Uterus (tissue), 4 donors: ENCODE measurements around the gene PZP. TPM values are rescaled to one million over a fixed set of nuclear protein-coding genes. Genes with fewer than 3 reads are reported as not detected.

Experiments used
- DNase-seq, 2 donors: peaks; one replicate each; pipeline ENCODE4 v3.0.0-alpha.2; 2019 to 2020
- H3K27ac ChIP-seq, 2 donors: fragments of 200-600 bp; sonication (generic); 1 replicate in 1 of 2; 2 replicates in 1 of 2; pipeline ENCODE4 v1.5.1; 2016 to 2018
- H3K27me3 ChIP-seq, 2 donors: fragments of 200-600 bp; sonication (generic); one replicate each; pipeline ENCODE4 v1.5.1; 2018 to 2019; ENCODE audit warnings: control low read depth in 1 of 2
- H3K36me3 ChIP-seq, 2 donors: fragments of 200-600 bp; sonication (generic); one replicate each; pipeline ENCODE4 v1.5.1; 2019; ENCODE audit warnings: control low read depth in 1 of 2
- H3K4me1 ChIP-seq, 2 donors: fragments of 200-600 bp; sonication (generic); one replicate each; pipeline ENCODE4 v1.5.1; 2018 to 2019; ENCODE audit warnings: control low read depth in 1 of 2
- H3K4me3 ChIP-seq, 2 donors: fragments of 200-600 bp; sonication (generic); 1 replicate in 1 of 2; 2 replicates in 1 of 2; pipeline ENCODE4 v1.5.1; 2018 to 2019; ENCODE audit warnings: mild to moderate bottlenecking in 1 of 2
- H3K9me3 ChIP-seq, 2 donors: fragments of 200-600 bp; sonication (generic); one replicate each; pipeline ENCODE4 v1.5.1; 2019; ENCODE audit warnings: control low read depth in 1 of 2
- POLR2A ChIP-seq, 2 donors: fragments of 450-650 bp; IDR thresholded peaks; one replicate each; pipeline ENCODE4 v1.6.1; 2016; ENCODE audit warnings: antibody characterized with exemption in 2 of 2, mild to moderate bottlenecking in 1 of 2, moderate library complexity in 1 of 2
- intact Hi-C: fragments of 100-400 bp; cut with DNase I; formaldehyde crosslinking; loops from one replicate; pipeline ENCODE4 v1.15.1; 2023; ENCODE audit warnings: low total_unique reads
- total RNA-seq, 4 donors: library from RNA; depleted of rRNA in 3 of 4; stranded (reverse); fragments of >200 nt in 3 of 4; gene quantifications; one replicate each; pipeline versions ENCODE4 v1.1.0 to v1.2.4, GENCODE V29; 2014 to 2023
- TF ChIP-seq, protein P1 (sequence below), 4 experiments: fragments of 200-600 bp in 2 of 4; fragments of 450-650 bp in 2 of 4; sonication (generic) in 2 of 4; IDR thresholded peaks; one replicate each; pipeline ENCODE4 v1.5.1; 2016 to 2019; ENCODE audit warnings: antibody characterized with exemption in 4 of 4, mild to moderate bottlenecking in 2 of 4, moderate library complexity in 1 of 4
- donor health status: DM: yes; HTN: yes; CAD: no.

The PZP gene
- total RNA-seq, 4 donors from 2014 or later: 0.79 TPM; not detected in 3

DNA sequence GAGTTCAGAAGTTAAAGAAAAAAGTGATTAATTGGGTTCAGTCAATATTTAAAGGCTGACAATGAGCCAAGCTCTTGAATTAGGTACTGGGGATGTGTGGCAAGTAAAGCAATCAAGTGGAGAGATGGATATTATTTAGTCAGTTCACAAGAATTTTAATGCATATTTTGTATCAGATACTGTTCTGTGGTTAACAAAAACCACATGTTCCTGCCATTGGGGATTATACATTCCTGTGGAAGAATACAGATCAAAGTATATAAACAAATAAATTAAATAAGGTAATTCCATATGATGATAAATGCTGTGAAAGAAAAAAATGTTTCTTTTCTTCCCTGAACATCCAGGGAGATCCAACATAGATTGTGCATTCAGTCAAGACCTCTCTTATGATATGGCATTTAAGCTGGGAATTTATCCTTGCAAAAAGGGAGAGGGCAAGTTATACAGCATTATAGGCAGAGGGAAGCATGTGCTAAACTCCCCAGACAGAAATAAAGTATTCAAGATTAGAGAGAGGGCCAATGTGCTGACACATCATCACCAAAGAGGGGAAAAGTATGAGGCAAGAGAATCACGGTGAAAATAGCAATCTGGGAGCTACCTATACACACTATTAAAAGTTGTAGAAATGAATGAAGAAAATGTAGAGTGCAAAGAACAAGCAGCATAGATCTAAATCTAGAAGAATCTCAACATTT lies 74.8 kb downstream of the PZP start:
- H3K27me3 ChIP-seq: no peaks in the 10 kb centered on the region
- TF ChIP-seq, protein P1, sequence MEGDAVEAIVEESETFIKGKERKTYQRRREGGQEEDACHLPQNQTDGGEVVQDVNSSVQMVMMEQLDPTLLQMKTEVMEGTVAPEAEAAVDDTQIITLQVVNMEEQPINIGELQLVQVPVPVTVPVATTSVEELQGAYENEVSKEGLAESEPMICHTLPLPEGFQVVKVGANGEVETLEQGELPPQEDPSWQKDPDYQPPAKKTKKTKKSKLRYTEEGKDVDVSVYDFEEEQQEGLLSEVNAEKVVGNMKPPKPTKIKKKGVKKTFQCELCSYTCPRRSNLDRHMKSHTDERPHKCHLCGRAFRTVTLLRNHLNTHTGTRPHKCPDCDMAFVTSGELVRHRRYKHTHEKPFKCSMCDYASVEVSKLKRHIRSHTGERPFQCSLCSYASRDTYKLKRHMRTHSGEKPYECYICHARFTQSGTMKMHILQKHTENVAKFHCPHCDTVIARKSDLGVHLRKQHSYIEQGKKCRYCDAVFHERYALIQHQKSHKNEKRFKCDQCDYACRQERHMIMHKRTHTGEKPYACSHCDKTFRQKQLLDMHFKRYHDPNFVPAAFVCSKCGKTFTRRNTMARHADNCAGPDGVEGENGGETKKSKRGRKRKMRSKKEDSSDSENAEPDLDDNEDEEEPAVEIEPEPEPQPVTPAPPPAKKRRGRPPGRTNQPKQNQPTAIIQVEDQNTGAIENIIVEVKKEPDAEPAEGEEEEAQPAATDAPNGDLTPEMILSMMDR (IDR thresholded peaks at IDR 0.05): no peak
- no peak for TF ChIP-seq POLR2A (IDR thresholded peaks at IDR 0.05)

DNA sequence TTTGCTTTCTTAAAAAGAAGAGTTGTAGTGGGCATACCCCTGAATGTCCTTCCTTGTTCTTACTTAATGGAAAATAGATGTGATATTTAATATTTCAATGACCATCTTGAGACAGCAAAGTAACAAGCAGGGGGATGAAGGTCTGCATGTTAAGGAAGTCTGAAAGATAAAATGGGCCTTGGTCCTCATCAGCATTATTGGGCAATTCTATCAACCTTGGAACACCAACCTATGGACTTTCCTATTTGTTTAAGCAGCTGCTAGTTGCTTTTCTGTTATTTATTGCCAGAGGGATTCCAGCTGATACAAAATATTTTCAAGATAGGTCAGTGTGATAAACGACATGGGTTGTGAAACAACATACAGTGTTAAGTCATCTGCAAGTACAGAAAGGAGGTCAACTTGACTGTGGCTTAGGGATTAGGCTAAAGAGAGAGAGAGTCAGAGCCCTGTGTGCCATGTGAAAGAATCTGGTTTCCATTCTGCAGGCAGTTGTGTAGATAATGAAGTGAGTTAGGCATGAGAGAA lies 76.1 kb downstream of the PZP start:
- H3K9me3 ChIP-seq: no peaks in the 10 kb centered on the region
- no peaks in the 10 kb centered on the region for H3K36me3 ChIP-seq
- H3K27ac ChIP-seq: no peak overlapping the region
- intact Hi-C loops: no loop called here
- H3K27me3 ChIP-seq: no peaks in the 10 kb centered on the region
- H3K4me3 ChIP-seq: no peak overlapping the region
- TF ChIP-seq POLR2A (IDR thresholded peaks at IDR 0.05): no peak
- TF ChIP-seq, protein P1 (IDR thresholded peaks at IDR 0.05): no peak
- DNase-seq: no peak
- no peaks in the 10 kb centered on the region for H3K4me1 ChIP-seq

More for the DNA sequence above, 74.8 kb downstream of the PZP start:
- intact Hi-C loops: no loop called here
- Histone ChIP-seq H3K4me3 (no peak overlapping the region), H3K9me3 (no peaks in the 10 kb centered on the region), H3K36me3 (no peaks in the 10 kb centered on the region), H3K4me1 (no peaks in the 10 kb centered on the region), H3K27ac (no peak overlapping the region)
- no peak for DNase-seq

DNA sequence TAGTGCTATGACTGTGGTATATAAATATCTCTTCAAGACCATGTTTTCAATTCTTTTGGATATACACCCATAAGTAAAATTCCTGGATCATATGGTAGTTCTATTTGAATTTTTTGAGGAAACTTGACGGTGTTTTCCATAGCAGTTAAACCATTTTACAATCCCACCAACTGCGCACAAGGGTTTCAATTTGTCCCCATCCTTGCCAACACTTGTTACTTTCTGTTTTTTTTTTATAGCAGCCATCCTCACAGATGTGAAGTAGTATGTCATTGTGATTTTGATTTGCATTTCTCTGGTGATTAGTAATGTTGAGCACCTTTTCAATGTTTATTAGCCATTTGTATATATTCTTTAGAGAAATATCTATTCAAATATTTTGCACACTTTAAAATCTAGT lies 78.0 kb downstream of the PZP start:
- Histone ChIP-seq H3K36me3 (no peaks in the 10 kb centered on the region), H3K9me3 (no peaks in the 10 kb centered on the region), H3K27me3 (no peaks in the 10 kb centered on the region), H3K27ac (no peak overlapping the region), H3K4me1 (no peaks in the 10 kb centered on the region), H3K4me3 (no peak overlapping the region)
- DNase-seq: no peak
- TF ChIP-seq POLR2A (IDR thresholded peaks at IDR 0.05): no peak
- TF ChIP-seq, protein P1 (IDR thresholded peaks at IDR 0.05): no peak
- intact Hi-C loops: no loop called here

DNA sequence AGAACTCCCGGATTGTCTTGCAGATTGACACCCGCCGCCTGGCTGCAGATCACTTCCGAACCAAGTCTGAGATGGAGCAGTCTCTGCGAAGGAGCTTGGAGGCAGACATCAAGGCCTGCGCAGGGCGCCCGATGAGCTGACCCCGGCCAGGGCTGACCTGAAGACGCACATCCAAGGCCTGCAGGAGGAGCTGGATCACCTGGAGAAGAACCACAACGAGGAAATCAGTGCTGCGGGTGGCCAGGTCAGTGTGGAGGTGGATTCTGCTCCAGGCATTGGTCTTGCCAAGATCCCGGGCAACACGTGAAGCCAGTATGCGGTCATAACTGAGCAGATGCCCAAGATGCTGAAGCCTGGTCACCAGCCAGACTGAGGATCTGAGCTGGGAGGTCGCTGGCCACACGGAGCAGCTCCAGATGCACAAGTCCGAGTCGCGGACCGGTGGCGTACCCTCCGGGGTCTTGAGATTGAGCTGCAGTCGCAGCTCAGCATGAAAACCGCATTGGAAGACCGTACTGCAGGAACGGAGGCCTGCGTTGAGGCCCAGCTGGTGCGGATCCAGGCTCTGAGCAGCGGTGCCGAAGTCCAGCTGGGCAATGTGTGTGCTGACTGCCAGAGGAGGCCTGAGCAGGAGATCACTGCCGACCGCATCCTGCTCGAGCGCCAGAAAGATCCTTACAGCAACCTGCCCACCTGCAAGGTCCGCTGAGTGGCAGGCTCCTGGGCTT lies 80.1 kb downstream of the PZP start:
- H3K4me3 ChIP-seq: no peak overlapping the region
- H3K27ac ChIP-seq: no peak overlapping the region
- no peaks in the 10 kb centered on the region for H3K27me3 ChIP-seq
- DNase-seq: no peak
- no peaks in the 10 kb centered on the region for H3K4me1 ChIP-seq
- intact Hi-C loops: no loop called here
- no peaks in the 10 kb centered on the region for H3K9me3 ChIP-seq
- no peaks in the 10 kb centered on the region for H3K36me3 ChIP-seq
- TF ChIP-seq POLR2A (IDR thresholded peaks at IDR 0.05): no peak

DNA sequence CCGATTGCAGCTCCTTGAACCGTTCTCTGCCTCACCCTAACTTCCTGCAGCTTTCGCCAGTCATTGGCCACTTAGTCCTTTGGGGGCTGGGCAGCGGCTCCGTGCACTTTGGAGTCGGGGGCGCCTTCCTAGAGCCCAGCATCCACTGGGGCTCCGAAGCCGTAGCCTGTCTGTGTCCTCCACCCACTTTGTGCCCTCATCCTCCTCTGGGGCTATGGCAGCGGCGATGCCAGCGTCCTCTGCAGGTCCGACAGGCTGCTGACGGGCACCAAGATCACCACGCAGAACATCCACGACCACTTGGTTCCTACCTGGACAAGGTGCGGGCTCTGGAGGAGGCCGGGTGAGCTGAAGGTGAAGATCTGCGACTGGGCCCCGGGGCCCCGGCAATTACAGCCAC lies 80.7 kb downstream of the PZP start:
- DNase-seq: no peak
- Histone ChIP-seq H3K4me3 (no peak overlapping the region), H3K9me3 (no peaks in the 10 kb centered on the region), H3K27me3 (no peaks in the 10 kb centered on the region), H3K27ac (no peak overlapping the region), H3K36me3 (no peaks in the 10 kb centered on the region), H3K4me1 (no peaks in the 10 kb centered on the region)
- TF ChIP-seq, protein P1 (IDR thresholded peaks at IDR 0.05): no peak
- no peak for TF ChIP-seq POLR2A (IDR thresholded peaks at IDR 0.05)
- intact Hi-C loops: no loop called here
